ENCODE results near the gene PCBP3. TPM values are rescaled to one million over a fixed set of nuclear protein-coding genes. Genes with fewer than 3 reads are reported as not detected.

Gene PCBP3
- total RNA-seq, 2 experiments from 2014 or later = 3.4 to 3.8 TPM

DNA sequence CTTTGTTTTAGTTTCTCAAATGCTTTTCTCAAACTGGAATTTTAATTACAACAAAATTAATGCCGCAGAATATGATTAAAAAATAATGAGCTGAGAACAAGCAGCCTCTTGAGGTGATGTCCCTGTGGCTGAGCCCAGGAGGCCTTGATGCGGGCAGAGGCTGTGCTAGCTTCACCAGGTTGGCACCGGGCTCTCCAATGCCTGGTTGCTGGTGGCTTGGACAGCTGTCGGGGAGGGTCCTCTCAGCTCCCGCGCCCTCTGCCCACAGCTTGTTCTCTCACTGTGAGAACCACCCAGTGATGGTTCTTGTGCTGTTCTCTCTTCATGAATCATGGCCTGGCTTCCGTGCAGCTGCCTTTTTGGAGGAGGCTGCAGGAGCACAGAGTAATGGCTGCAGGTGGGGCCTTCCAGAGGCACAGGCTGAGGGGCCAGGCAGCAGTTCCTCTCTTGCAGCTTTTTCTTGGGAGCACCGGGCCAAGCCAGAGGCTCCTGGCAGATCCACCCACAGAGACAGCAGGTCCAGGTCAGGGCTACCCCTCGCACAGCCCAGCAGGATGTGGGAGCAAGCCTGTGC lies 156.3 kb downstream of the PCBP3 start:
- intact Hi-C loops (cut with DNase I, micrococcal nuclease) = no loop called here
- Mint-ChIP-seq H3K36me3 (ENCODE audit: low read depth) (no peaks in the 10 kb centered on the region), H3K27me3 (no peaks in the 10 kb centered on the region), H3K4me1 (ENCODE audit: low read depth) (no peaks in the 10 kb centered on the region), H3K27ac (no peak overlapping the region), H3K9me3 (no peaks in the 10 kb centered on the region), H3K4me3 (no peak overlapping the region)
- H3K36me3 ChIP-seq (ENCODE audit: insufficient read depth, low read length) = no peaks in the 10 kb centered on the region
- ChIA-PET POLR2A (no interaction called here), CTCF (no interaction called here)
- TF ChIP-seq, protein P1, sequence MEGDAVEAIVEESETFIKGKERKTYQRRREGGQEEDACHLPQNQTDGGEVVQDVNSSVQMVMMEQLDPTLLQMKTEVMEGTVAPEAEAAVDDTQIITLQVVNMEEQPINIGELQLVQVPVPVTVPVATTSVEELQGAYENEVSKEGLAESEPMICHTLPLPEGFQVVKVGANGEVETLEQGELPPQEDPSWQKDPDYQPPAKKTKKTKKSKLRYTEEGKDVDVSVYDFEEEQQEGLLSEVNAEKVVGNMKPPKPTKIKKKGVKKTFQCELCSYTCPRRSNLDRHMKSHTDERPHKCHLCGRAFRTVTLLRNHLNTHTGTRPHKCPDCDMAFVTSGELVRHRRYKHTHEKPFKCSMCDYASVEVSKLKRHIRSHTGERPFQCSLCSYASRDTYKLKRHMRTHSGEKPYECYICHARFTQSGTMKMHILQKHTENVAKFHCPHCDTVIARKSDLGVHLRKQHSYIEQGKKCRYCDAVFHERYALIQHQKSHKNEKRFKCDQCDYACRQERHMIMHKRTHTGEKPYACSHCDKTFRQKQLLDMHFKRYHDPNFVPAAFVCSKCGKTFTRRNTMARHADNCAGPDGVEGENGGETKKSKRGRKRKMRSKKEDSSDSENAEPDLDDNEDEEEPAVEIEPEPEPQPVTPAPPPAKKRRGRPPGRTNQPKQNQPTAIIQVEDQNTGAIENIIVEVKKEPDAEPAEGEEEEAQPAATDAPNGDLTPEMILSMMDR (IDR thresholded peaks at IDR 0.05) = no peak
- H3K4me1 ChIP-seq (ENCODE audit: insufficient read depth, low read length) = no peaks in the 10 kb centered on the region
- DNase-seq = no peak
- H3K27ac ChIP-seq (ENCODE audit: low read depth in 1 of 2, low read length in 2 of 2) = no peak overlapping the region
- ATAC-seq (ENCODE audit: poor library complexity) = no peak
- H3K27me3 ChIP-seq (ENCODE audit: control insufficient read depth in 1 of 2, insufficient read depth in 2 of 2, low read length in 2 of 2) = no peaks in the 10 kb centered on the region
- H3K4me3 ChIP-seq (ENCODE audit: low read length) = no peak overlapping the region
- peaks cover 0 to 4% of the 10 kb centered on the region in 2 experiments for H3K9me3 ChIP-seq (ENCODE audit: control insufficient read depth in 1 of 2, insufficient read depth in 1 of 2, low read length in 2 of 2)

- Mint-ChIP-seq H3K4me3 (no peak overlapping the region), H3K9me3 (no peaks in the 10 kb centered on the region), H3K27ac (no peak overlapping the region), H3K27me3 (no peaks in the 10 kb centered on the region), H3K36me3 (ENCODE audit: low read depth) (no peaks in the 10 kb centered on the region), H3K4me1 (ENCODE audit: low read depth) (no peaks in the 10 kb centered on the region)
- ChIA-PET CTCF (no interaction called here), POLR2A (no interaction called here)
- Histone ChIP-seq H3K36me3 (ENCODE audit: insufficient read depth, low read length) (no peaks in the 10 kb centered on the region), H3K4me1 (ENCODE audit: insufficient read depth, low read length) (no peaks in the 10 kb centered on the region), H3K4me3 (ENCODE audit: low read length) (no peak overlapping the region), H3K27ac (ENCODE audit: low read depth in 1 of 2, low read length in 2 of 2) (no peak overlapping the region), H3K9me3 (ENCODE audit: control insufficient read depth in 1 of 2, insufficient read depth in 1 of 2, low read length in 2 of 2) (peaks cover 0 to 4% of the 10 kb centered on the region in 2 experiments), H3K27me3 (ENCODE audit: control insufficient read depth in 1 of 2, insufficient read depth in 2 of 2, low read length in 2 of 2) (no peaks in the 10 kb centered on the region)
- intact Hi-C loops (cut with DNase I, micrococcal nuclease) = no loop called here
- ATAC-seq (ENCODE audit: poor library complexity) = no peak
- DNase-seq = peak in 1 of 14 experiments; percentile 5
- TF ChIP-seq, protein P1 (IDR thresholded peaks at IDR 0.05) = no peak
These were observed 157.0 kb downstream of the PCBP3 start for GRCh38 chr21:45800339-45801080.

- Mint-ChIP-seq H3K36me3 (ENCODE audit: low read depth) (no peaks in the 10 kb centered on the region), H3K9me3 (no peaks in the 10 kb centered on the region), H3K27ac (no peak overlapping the region), H3K27me3 (no peaks in the 10 kb centered on the region), H3K4me3 (no peak overlapping the region), H3K4me1 (ENCODE audit: low read depth) (no peaks in the 10 kb centered on the region)
- DNase-seq (no peak), ATAC-seq (ENCODE audit: poor library complexity) (no peak)
- CTCF ChIA-PET = no interaction called here
- Histone ChIP-seq H3K4me3 (ENCODE audit: low read length) (no peak overlapping the region), H3K36me3 (ENCODE audit: insufficient read depth, low read length) (no peaks in the 10 kb centered on the region), H3K4me1 (ENCODE audit: insufficient read depth, low read length) (no peaks in the 10 kb centered on the region), H3K9me3 (ENCODE audit: control insufficient read depth in 1 of 2, insufficient read depth in 1 of 2, low read length in 2 of 2) (peaks cover 0 to 4% of the 10 kb centered on the region in 2 experiments), H3K27ac (ENCODE audit: low read depth in 1 of 2, low read length in 2 of 2) (no peak overlapping the region), H3K27me3 (ENCODE audit: control insufficient read depth in 1 of 2, insufficient read depth in 2 of 2, low read length in 2 of 2) (no peaks in the 10 kb centered on the region)
- intact Hi-C loops (cut with DNase I, micrococcal nuclease) = no loop called here
- POLR2A ChIA-PET = no interaction called here
- TF ChIP-seq, protein P1 (IDR thresholded peaks at IDR 0.05) = no peak
These were observed 157.8 kb downstream of the PCBP3 start for GRCh38 chr21:45801129-45801964.

Data from CD4-positive, alpha-beta T cell (primary cell).